Stomach smooth muscle (tissue), 2 donors: ENCODE results near the gene HILPDA.

Source experiments
- H3K27ac ChIP-seq: one replicate; pipeline ENCODE4 v1.7.0; 2013; ENCODE audit warnings: mild to moderate bottlenecking, low read length, inconsistent platforms
- H3K27me3 ChIP-seq, 2 donors: one replicate each; pipeline ENCODE4 v1.7.0; 2013; ENCODE audit warnings: low read length in 2 of 2; ENCODE audit not compliant: insufficient read depth in 2 of 2, control insufficient read depth in 1 of 2
- H3K36me3 ChIP-seq, 2 donors: one replicate each; pipeline ENCODE4 v1.7.0; 2013; ENCODE audit warnings: low read length in 2 of 2; ENCODE audit not compliant: control insufficient read depth in 2 of 2, insufficient read depth in 2 of 2
- H3K4me1 ChIP-seq: one replicate; pipeline ENCODE4 v1.7.0; 2013; ENCODE audit warnings: low read length; ENCODE audit not compliant: control insufficient read depth, insufficient read depth
- H3K4me3 ChIP-seq, 2 donors: one replicate each; pipeline ENCODE4 v1.7.0; 2013; ENCODE audit warnings: low read length in 2 of 2
- H3K9ac ChIP-seq, 2 donors: one replicate each; pipeline ENCODE4 v1.7.0; 2013; ENCODE audit warnings: low read length in 2 of 2, mild to moderate bottlenecking in 1 of 2
- H3K9me3 ChIP-seq, 2 donors: one replicate each; pipeline ENCODE4 v1.7.0; 2013; ENCODE audit warnings: low read length in 2 of 2; ENCODE audit not compliant: control insufficient read depth in 2 of 2
- donor health status: healthy.
- donor health status: Pancreatic carcinoma.

HILPDA gene

DNA sequence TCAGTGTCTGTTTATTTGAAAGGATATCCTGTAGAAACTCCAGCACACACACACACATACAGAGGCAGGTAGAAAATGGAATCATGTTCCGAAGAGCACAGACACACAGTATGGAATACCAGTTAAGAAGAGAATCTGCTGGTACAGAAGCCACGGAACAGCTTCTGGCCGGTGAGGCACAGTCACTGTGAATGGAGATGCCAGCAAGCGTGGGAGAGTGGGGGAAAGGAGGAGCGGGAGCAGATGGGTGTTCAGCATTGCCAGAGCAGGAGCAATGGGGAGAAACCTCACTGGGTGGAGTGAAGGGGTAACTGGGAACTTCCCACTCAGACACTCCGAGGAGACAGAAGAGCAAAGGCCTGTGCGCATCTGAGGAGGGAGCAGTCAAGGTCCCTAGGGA is 36.4 kb upstream of the HILPDA start:
- H3K4me1 ChIP-seq = peaks cover 7% of the 10 kb centered on the region
- H3K27ac ChIP-seq = no peak overlapping the region
- no peaks in the 10 kb centered on the region for H3K27me3 ChIP-seq
- H3K36me3 ChIP-seq = no peaks in the 10 kb centered on the region
- no peaks in the 10 kb centered on the region for H3K9me3 ChIP-seq
- no peak overlapping the region for H3K4me3 ChIP-seq
- H3K9ac ChIP-seq = no peak overlapping the region

DNA sequence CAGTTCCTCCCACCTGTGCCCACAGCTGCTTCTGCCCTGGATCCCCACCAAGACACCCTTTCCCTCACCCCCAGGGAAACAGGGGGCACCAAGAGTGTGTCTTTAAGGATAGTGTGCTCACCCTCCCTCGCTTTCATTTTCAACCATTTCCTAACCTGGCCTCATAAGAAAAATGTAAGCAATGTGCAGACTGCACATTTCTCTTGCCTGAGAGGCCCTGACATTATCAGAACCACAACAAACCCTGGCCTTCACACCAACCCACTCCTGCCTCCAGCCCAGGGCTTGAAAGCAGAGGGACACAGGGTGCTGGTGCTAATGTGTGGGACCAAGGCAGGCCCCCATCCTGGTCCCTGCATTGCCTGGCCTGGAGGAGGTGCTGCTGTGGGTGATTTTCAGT is 34.9 kb upstream of the HILPDA start:
- H3K4me1 ChIP-seq = peaks cover 12% of the 10 kb centered on the region
- H3K9ac ChIP-seq = no peak overlapping the region
- no peak overlapping the region for H3K4me3 ChIP-seq
- no peaks in the 10 kb centered on the region for H3K9me3 ChIP-seq
- no peak overlapping the region for H3K27ac ChIP-seq
- no peaks in the 10 kb centered on the region for H3K36me3 ChIP-seq
- H3K27me3 ChIP-seq = no peaks in the 10 kb centered on the region

DNA sequence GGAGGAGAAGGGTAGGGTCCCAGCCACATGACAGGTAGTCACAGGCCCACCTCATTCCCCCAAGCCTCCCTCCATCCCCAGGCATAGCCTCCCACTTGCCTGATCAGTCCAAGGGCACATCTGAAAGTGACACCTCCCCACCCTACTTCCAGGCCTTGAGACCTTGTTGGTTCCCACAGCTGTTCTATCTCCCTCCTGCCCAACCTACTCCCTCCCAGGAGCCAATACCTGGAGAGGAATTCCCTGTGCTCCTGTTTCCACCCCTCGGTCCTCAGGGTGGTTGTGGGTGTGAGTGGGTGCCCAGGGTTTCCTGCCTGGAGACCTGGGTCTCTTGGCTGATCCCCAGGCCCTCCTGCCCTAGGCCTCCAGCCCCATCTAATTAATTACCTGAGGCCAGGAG is 34.3 kb upstream of the HILPDA start:
- H3K9me3 ChIP-seq = no peaks in the 10 kb centered on the region
- no peaks in the 10 kb centered on the region for H3K36me3 ChIP-seq
- no peaks in the 10 kb centered on the region for H3K27me3 ChIP-seq
- no peak overlapping the region for H3K27ac ChIP-seq
- peaks cover 12% of the 10 kb centered on the region for H3K4me1 ChIP-seq
- H3K9ac ChIP-seq = no peak overlapping the region
- H3K4me3 ChIP-seq = no peak overlapping the region

DNA sequence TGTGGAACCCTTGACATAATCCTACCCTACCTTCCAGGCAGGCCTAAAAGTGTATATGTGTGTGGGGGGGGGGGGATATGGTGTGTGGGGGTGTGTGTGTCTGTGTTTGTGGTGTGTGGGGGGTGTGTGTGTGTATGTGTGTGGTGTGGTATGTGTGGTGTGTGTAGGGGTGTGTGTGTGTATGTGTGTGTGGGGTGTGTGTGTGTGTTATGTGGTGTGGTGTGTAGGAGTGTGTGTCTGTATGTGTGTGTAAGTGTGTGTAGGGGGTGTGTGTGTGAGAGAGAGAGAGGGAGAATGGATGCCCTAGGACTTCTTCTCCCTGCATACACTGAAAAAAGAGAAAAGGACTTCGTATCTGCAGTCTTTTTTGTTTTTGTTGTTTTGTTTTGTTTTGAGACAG is 33.6 kb upstream of the HILPDA start:
- Histone ChIP-seq H3K27me3 (no peaks in the 10 kb centered on the region), H3K9me3 (no peaks in the 10 kb centered on the region), H3K4me1 (peaks cover 12% of the 10 kb centered on the region), H3K36me3 (no peaks in the 10 kb centered on the region), H3K9ac (no peak overlapping the region), H3K4me3 (no peak overlapping the region), H3K27ac (no peak overlapping the region)

DNA sequence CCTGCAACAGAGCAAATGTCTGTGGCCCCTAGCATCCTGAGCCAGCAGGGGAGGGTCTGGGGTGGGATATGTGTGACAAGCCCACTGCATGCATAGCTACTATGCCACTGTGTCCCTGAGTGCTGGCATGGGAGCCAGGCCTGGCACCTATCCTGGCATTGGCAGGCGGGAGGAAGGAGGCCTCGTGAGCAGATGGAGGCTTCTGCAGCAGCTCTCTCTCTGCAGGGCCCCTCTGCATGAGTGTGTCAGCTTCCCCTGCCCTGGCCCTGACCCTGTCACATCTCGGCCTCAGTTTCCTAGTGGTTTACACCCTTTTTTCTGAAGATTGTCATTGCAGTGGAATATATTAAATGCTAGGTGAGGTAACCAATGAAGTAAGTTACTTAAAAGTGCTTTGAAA is 32.8 kb upstream of the HILPDA start:
- Histone ChIP-seq H3K36me3 (no peaks in the 10 kb centered on the region), H3K4me3 (no peak overlapping the region), H3K27ac (no peak overlapping the region), H3K27me3 (no peaks in the 10 kb centered on the region), H3K4me1 (peaks cover 14% of the 10 kb centered on the region), H3K9ac (no peak overlapping the region), H3K9me3 (no peaks in the 10 kb centered on the region)

DNA sequence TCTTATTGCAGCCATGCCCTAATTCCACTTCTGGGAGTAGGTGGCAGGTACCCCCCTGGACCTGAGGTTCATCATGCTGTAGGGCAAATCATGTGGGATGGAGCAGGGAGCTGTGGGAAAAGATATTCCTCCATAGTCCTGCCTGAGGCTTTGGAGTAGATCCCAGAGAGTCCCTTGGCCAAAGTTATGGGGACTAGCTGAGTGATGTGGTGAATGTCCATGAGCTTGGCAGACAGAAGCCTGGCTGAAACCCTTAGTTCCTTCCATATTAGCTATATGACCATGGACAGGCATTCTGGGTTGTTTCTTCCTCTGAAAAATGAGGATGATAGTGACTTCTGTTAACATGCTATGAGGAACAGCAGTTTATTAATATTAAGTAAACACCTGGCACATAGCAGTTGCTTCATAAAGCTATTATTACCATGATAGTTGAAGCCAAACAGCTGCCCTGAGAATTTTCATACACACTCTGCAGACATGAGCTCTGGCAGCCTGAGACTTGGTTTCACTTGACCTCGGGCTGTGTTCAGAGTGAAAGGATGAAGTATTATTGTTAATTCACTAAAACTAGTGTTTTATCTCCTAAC is 30.9 kb upstream of the HILPDA start:
- H3K36me3 ChIP-seq = no peaks in the 10 kb centered on the region
- H3K4me1 ChIP-seq = peaks cover 14% of the 10 kb centered on the region
- H3K9me3 ChIP-seq = no peaks in the 10 kb centered on the region
- no peaks in the 10 kb centered on the region for H3K27me3 ChIP-seq
- H3K27ac ChIP-seq = no peak overlapping the region
- no peak overlapping the region for H3K4me3 ChIP-seq
- H3K9ac ChIP-seq = no peak overlapping the region

DNA sequence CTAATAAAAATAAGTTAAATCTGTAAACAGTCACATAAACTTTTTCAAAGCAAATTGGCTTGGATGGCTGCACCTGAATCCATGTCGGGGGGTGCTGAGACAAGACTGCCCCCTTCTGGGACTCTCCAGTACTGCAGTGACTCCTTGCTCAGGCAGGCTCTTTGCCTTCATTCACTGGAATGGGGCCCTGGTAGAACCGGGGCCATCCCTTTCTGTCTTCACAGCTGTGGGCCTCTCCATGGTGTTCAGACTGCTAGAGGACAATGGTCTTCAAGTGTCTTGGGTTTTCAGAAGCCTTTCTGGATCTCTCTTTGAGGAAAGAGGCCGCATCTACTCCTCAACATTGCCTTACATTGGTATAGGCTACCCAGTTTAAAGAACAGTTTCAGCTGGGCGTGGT is 29.8 kb upstream of the HILPDA start:
- Histone ChIP-seq H3K9ac (no peak overlapping the region), H3K36me3 (no peaks in the 10 kb centered on the region), H3K27me3 (no peaks in the 10 kb centered on the region), H3K4me1 (peaks cover 14% of the 10 kb centered on the region), H3K9me3 (no peaks in the 10 kb centered on the region), H3K27ac (no peak overlapping the region), H3K4me3 (no peak overlapping the region)

DNA sequence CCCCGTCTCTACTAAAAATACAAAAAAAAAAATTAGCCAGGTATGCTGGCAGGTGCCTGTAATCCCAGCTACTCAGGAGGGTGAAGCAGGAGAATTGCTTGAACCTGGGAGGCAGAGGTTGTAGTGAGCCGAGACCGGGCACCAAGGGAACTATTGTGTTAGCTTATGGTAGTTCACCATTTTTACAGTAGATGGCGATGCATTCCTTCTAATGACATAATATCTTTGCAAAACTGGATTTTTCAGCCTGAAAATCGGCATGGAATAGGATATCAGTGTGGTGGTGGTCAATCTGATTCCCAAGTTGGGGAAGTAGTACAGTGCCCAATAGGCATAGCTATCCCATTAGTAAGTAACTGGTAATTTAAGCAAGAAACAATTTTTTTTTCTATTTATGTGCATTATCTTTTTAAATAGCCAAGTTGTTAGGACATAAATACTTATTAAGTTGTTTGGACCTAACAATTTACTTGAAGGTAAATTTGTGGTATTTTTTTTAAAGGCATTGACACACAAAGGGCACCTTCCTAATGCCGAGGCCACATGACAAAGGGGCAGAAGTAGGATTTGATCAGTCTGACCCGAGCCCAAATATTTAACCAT is 28.3 kb upstream of the HILPDA start:
- H3K27me3 ChIP-seq = no peaks in the 10 kb centered on the region
- no peaks in the 10 kb centered on the region for H3K9me3 ChIP-seq
- H3K27ac ChIP-seq = no peak overlapping the region
- no peaks in the 10 kb centered on the region for H3K36me3 ChIP-seq
- H3K9ac ChIP-seq = no peak overlapping the region
- no peak overlapping the region for H3K4me3 ChIP-seq
- H3K4me1 ChIP-seq = peaks cover 14% of the 10 kb centered on the region

DNA sequence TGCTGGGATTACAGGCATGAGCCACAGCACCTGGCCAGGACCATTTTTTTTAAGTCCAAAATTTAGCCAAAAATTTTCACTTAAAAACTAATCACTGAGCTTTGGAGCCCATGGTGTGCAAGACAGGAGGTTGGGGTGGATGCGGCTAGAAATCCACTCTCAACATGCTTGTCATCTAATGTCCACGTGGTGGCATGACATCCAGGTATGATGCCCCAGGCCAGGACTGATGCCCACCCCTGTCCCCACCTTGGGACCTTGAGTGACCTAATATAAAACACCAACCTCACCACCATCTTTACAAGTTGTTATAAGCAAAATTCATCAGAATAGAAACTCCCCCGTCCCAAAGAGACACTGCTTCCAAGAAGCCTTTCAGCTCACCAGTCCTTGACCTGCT is 25.5 kb upstream of the HILPDA start:
- Histone ChIP-seq H3K4me3 (no peak overlapping the region), H3K36me3 (no peaks in the 10 kb centered on the region), H3K9me3 (no peaks in the 10 kb centered on the region), H3K9ac (no peak overlapping the region), H3K27ac (no peak overlapping the region), H3K4me1 (peaks cover 2% of the 10 kb centered on the region), H3K27me3 (peaks cover 0 to 2% of the 10 kb centered on the region in 2 donors)

DNA sequence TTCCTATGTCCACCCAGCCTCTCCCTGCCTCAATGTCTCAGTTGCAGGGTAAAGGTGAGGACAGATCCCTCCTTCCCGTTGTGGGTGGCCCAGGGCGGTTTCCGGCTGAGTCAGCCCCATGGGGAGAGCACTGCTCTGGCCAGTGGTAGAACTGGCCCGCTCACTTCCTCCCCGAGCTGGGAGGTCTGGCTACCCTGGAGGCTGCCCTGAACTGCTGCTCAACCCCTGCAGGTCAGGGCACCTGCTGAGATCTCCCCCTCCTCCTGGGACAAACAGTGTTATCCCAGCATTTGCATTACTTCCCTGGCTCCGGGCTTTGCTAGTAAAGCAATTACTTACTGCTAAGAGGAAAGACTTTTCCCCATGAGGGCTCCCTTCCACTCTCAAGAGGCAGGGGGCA is 24.5 kb upstream of the HILPDA start:
- no peak overlapping the region for H3K4me3 ChIP-seq
- H3K27me3 ChIP-seq = peaks cover 0 to 2% of the 10 kb centered on the region in 2 donors
- H3K27ac ChIP-seq = no peak overlapping the region
- H3K36me3 ChIP-seq = no peaks in the 10 kb centered on the region
- H3K9ac ChIP-seq = no peak overlapping the region
- peaks cover 2% of the 10 kb centered on the region for H3K4me1 ChIP-seq
- no peaks in the 10 kb centered on the region for H3K9me3 ChIP-seq

DNA sequence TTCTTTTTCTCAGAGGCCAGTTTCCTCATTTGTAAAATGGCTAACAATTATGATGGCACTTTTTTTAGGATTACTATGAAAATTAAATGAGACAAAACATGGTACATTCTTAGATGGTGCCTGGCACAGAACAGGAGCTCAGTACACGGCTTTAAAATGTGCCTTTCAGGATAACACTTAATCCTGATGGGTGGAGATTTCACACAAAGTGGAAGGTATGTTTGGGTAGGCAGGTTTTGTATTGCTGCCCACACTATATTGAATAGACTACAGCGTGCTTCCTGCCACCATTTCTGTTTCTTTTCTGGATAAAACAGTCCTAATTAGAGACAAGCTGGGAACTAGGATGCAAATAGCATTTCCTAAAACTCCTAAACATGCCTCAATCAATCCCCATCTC is 23.9 kb upstream of the HILPDA start:
- Histone ChIP-seq H3K27ac (no peak overlapping the region), H3K36me3 (no peaks in the 10 kb centered on the region), H3K4me3 (no peak overlapping the region), H3K27me3 (peaks cover 0 to 2% of the 10 kb centered on the region in 2 donors), H3K4me1 (peaks cover 2% of the 10 kb centered on the region), H3K9ac (no peak overlapping the region), H3K9me3 (no peaks in the 10 kb centered on the region)
